H9 (cell line): ENCODE results near the gene SYNPO2L. TPM values are rescaled to one million over a fixed set of nuclear protein-coding genes. Genes with fewer than 3 reads are reported as not detected.

Experiments used
- DNase-seq: peaks from one replicate; pipeline ENCODE4 v3.0.0-alpha.2; 2017
- H2AFZ ChIP-seq: one replicate; pipeline ENCODE4 v1.6.1; 2013; ENCODE audit warnings: mild to moderate bottlenecking, low read length, control low read depth, moderate library complexity
- H2AK5ac ChIP-seq: 2 replicates; pipeline ENCODE4 v1.6.1; 2013; ENCODE audit warnings: low read length, control low read depth, mixed read lengths; ENCODE audit not compliant: insufficient read length
- H2BK120ac ChIP-seq: one replicate; pipeline ENCODE4 v1.6.1; 2013; ENCODE audit warnings: low read depth, mild to moderate bottlenecking, low read length, control low read depth, inconsistent platforms; ENCODE audit not compliant: poor library complexity, severe bottlenecking
- H2BK12ac ChIP-seq: 2 replicates; pipeline ENCODE4 v1.6.1; 2013; ENCODE audit warnings: low read length, control low read depth, mixed read lengths, low read depth; ENCODE audit not compliant: insufficient read length
- H2BK15ac ChIP-seq: 2 replicates; pipeline ENCODE4 v1.6.1; 2013; ENCODE audit warnings: low read depth, low read length, control low read depth
- H2BK20ac ChIP-seq: one replicate; pipeline ENCODE4 v1.6.1; 2013; ENCODE audit warnings: low read depth, mild to moderate bottlenecking, low read length, control low read depth, inconsistent platforms; ENCODE audit not compliant: poor library complexity, severe bottlenecking
- H2BK5ac ChIP-seq: 2 replicates; pipeline ENCODE4 v1.6.1; 2013; ENCODE audit warnings: low read length, control low read depth, mixed read lengths; ENCODE audit not compliant: insufficient read length
- H3K14ac ChIP-seq: 2 replicates; pipeline ENCODE4 v1.6.1; 2013; ENCODE audit warnings: low read length, control low read depth; ENCODE audit not compliant: insufficient read depth
- H3K18ac ChIP-seq: 2 replicates; pipeline ENCODE4 v1.6.1; 2013; ENCODE audit warnings: low read depth, mild to moderate bottlenecking, mixed read lengths, low read length, control low read depth; ENCODE audit not compliant: insufficient read length
- H3K23ac ChIP-seq: 2 replicates; pipeline ENCODE4 v1.6.1; 2013; ENCODE audit warnings: low read length, control low read depth, mixed read lengths, low read depth; ENCODE audit not compliant: insufficient read length
- H3K23me2 ChIP-seq: 2 replicates; pipeline ENCODE4 v1.6.1; 2013; ENCODE audit warnings: low read depth, mild to moderate bottlenecking, mixed read lengths, low read length, control low read depth; ENCODE audit not compliant: insufficient read length, poor library complexity, severe bottlenecking
- H3K27ac ChIP-seq: 2 replicates; pipeline ENCODE4 v1.5.1; 2013; ENCODE audit warnings: low read length, control low read depth, mixed read lengths, low read depth; ENCODE audit not compliant: insufficient read length
- H3K27me3 ChIP-seq: 2 replicates; pipeline ENCODE4 v1.6.1; 2013; ENCODE audit warnings: low read length, control low read depth, inconsistent platforms; ENCODE audit not compliant: insufficient read depth
- H3K4ac ChIP-seq: 2 replicates; pipeline ENCODE4 v1.6.1; 2013; ENCODE audit warnings: low read depth, mild to moderate bottlenecking, control low read depth, inconsistent platforms, low read length, moderate library complexity
- H3K4me1 ChIP-seq: 2 replicates; pipeline ENCODE4 v1.6.1; 2013; ENCODE audit warnings: low read length, control low read depth, inconsistent platforms; ENCODE audit not compliant: insufficient read depth
- H3K4me2 ChIP-seq: 2 replicates; pipeline ENCODE4 v1.6.1; 2013; ENCODE audit warnings: low read length, control low read depth, mixed read lengths; ENCODE audit not compliant: insufficient read length, insufficient read depth
- H3K56ac ChIP-seq: 2 replicates; pipeline ENCODE4 v1.6.1; 2013; ENCODE audit warnings: low read depth, mild to moderate bottlenecking, mixed read lengths, low read length, control low read depth; ENCODE audit not compliant: insufficient read length
- H3K79me1 ChIP-seq: 2 replicates; pipeline ENCODE4 v1.6.1; 2013; ENCODE audit warnings: low read depth, mild to moderate bottlenecking, moderate library complexity, low read length, control low read depth, inconsistent platforms; ENCODE audit not compliant: insufficient read depth, poor library complexity, severe bottlenecking
- H3K79me2 ChIP-seq: 2 replicates; pipeline ENCODE4 v1.6.1; 2013; ENCODE audit warnings: low read length, control low read depth, inconsistent platforms; ENCODE audit not compliant: insufficient read depth
- H3K9ac ChIP-seq: 2 replicates; pipeline ENCODE4 v1.6.1; 2013; ENCODE audit warnings: low read length, control low read depth, mixed read lengths; ENCODE audit not compliant: insufficient read length; ENCODE audit errors: extremely low read depth
- H3K9me3 ChIP-seq: one replicate; pipeline ENCODE4 v1.6.1; 2013; ENCODE audit warnings: low read depth, low read length, inconsistent platforms; ENCODE audit not compliant: control insufficient read depth
- H3T11ph ChIP-seq: one replicate; pipeline ENCODE4 v1.6.1; 2013; ENCODE audit warnings: mild to moderate bottlenecking, low read length, control low read depth, inconsistent platforms
- H4K20me1 ChIP-seq: one replicate; pipeline ENCODE4 v1.6.1; 2013; ENCODE audit not compliant: control insufficient read depth, insufficient read length, insufficient read depth
- H4K5ac ChIP-seq: 2 replicates; pipeline ENCODE4 v1.6.1; 2013; ENCODE audit warnings: low read depth, mild to moderate bottlenecking, mixed read lengths, low read length, control low read depth; ENCODE audit not compliant: insufficient read length
- H4K8ac ChIP-seq: replicated peaks from 2 replicates; pipeline ENCODE4 v1.6.1; 2013; ENCODE audit warnings: low read length, control low read depth, mixed read lengths, low read depth; ENCODE audit not compliant: insufficient read length
- H4K91ac ChIP-seq: 2 replicates; pipeline ENCODE4 v1.6.1; 2013; ENCODE audit warnings: low read depth, mild to moderate bottlenecking, moderate library complexity, mixed read lengths, low read length, control low read depth; ENCODE audit not compliant: insufficient read length
- H3K27ac Mint-ChIP-seq, 3 experiments: 2 replicates in 2 of 3; 3 replicates in 1 of 3; pipeline ENCODE4 v1.8.0; 2020 to 2021; ENCODE audit warnings: mixed read lengths in 3 of 3, mild to moderate bottlenecking in 1 of 3, moderate library complexity in 1 of 3
- H3K27me3 Mint-ChIP-seq: 2 replicates; pipeline ENCODE4 v1.8.0; 2021; ENCODE audit warnings: low read depth, mild to moderate bottlenecking, moderate library complexity, mixed read lengths
- H3K36me3 Mint-ChIP-seq, 3 experiments: 2 replicates in 2 of 3; 3 replicates in 1 of 3; pipeline ENCODE4 v1.8.0; 2020 to 2021; ENCODE audit warnings: low read depth in 3 of 3, mixed read lengths in 3 of 3; ENCODE audit not compliant: insufficient read depth in 1 of 3
- H3K4me1 Mint-ChIP-seq, 2 experiments: 2 replicates each; pipeline ENCODE4 v1.8.0; 2020; ENCODE audit warnings: mixed read lengths in 2 of 2
- H3K4me3 Mint-ChIP-seq, 2 experiments: 2 replicates in 1 of 2; 3 replicates in 1 of 2; pipeline ENCODE4 v1.8.0; 2020 to 2021; ENCODE audit warnings: mild to moderate bottlenecking in 2 of 2, mixed read lengths in 2 of 2, moderate library complexity in 1 of 2
- H3K9me3 Mint-ChIP-seq, 2 experiments: 2 replicates in 1 of 2; 3 replicates in 1 of 2; pipeline ENCODE4 v1.8.0; 2020; ENCODE audit warnings: mild to moderate bottlenecking in 2 of 2, mixed read lengths in 2 of 2, moderate library complexity in 1 of 2
- CTCF ChIP-seq: fragments of 200-600 bp; sonication (generic); conservative IDR thresholded peaks from 3 replicates; pipeline ENCODE4 v1.8.0; 2021; ENCODE audit warnings: antibody characterized with exemption, mild to moderate bottlenecking
- WGBS: extraction: QIAGEN DNeasy Blood & Tissue Kit; methylation state at CpG from one replicate; pipeline ENCODE4 v1.1.7; 2013; ENCODE audit warnings: missing lambda C conversion rate, low lambda C conversion rate, mixed read lengths; ENCODE audit not compliant: insufficient read length; ENCODE audit errors: extremely low coverage; 5-methylcytosine and 5-hydroxymethylcytosine counted together
- total RNA-seq: library from RNA; stranded (reverse); gene quantifications from 2 replicates; pipeline ENCODE4 v1.2.1, GENCODE V29; 2021

Gene SYNPO2L
- total RNA-seq, 1 experiment from 2014 or later: 0.11 TPM

GRCh38 chr10:73628405-73628804, 27.4 kb downstream of the SYNPO2L start:
- WGBS: no CpG with 5 or more reads among the region's 7 CpGs
- Histone ChIP-seq H4K5ac (no peak overlapping the region), H3K56ac (no peak overlapping the region), H2AFZ (no peak overlapping the region), H3K27ac (no peak overlapping the region), H2BK15ac (no peak overlapping the region), H3K9me3 (no peaks in the 10 kb centered on the region), H3K18ac (no peak overlapping the region), H3K4me1 (no peaks in the 10 kb centered on the region), H2BK120ac (no peak overlapping the region), H3K27me3 (no peaks in the 10 kb centered on the region), H4K8ac (no peak overlapping the region), H3K9ac (peak overlapping the region; percentile 31), H3K14ac (no peak overlapping the region), H3K23me2 (no peaks in the 10 kb centered on the region), H2BK5ac (no peak overlapping the region), H3K4ac (no peak overlapping the region), H3T11ph (no peak overlapping the region), H3K79me1 (peaks cover 1% of the 10 kb centered on the region), H3K79me2 (no peaks in the 10 kb centered on the region; the same call in 1 of the 2 replicates), H3K23ac (no peak overlapping the region), H2BK20ac (no peak overlapping the region), H4K20me1 (no peaks in the 10 kb centered on the region), H2AK5ac (no peak overlapping the region), H2BK12ac (no peak overlapping the region), H4K91ac (no peak overlapping the region), H3K4me2 (no peak overlapping the region)
- no peak for TF ChIP-seq CTCF
- no peak for DNase-seq
- no peaks in the 10 kb centered on the region; a peak in 1 of 7 replicates for H3K36me3 Mint-ChIP-seq
- no peaks in the 10 kb centered on the region; a peak in 1 of 5 replicates for H3K9me3 Mint-ChIP-seq
- peaks cover 18 to 21% of the 10 kb centered on the region in 2 experiments for H3K4me1 Mint-ChIP-seq
- no peak overlapping the region; a peak in 1 of 7 replicates for H3K27ac Mint-ChIP-seq
- no peaks in the 10 kb centered on the region for H3K27me3 Mint-ChIP-seq
- H3K4me3 Mint-ChIP-seq: no peak overlapping the region; a peak in 1 of 5 replicates
